Dendritic cell treated with granulocyte-macrophage colony-stimulating factor and Interleukin-4, amounts not matched to agents 40 ng/mL and 50 ng/mL, for 4 days (primary cell): Measurements from ENCODE around the gene IFI44.
A peak's percentile ranks its signal among the peaks of the same experiment; 100 is the strongest.

Source experiments
- H3K27ac Mint-ChIP-seq: one replicate; pipeline ENCODE4 v1.8.0; 2022; ENCODE audit warnings: mild to moderate bottlenecking, mixed read lengths
- H3K27me3 Mint-ChIP-seq: one replicate; pipeline ENCODE4 v1.8.0; 2022; ENCODE audit warnings: mild to moderate bottlenecking, mixed read lengths
- H3K36me3 Mint-ChIP-seq: one replicate; pipeline ENCODE4 v1.8.0; 2022; ENCODE audit warnings: low read depth, mixed read lengths
- H3K4me1 Mint-ChIP-seq: one replicate; pipeline ENCODE4 v1.8.0; 2022; ENCODE audit warnings: low read depth, mixed read lengths
- H3K4me3 Mint-ChIP-seq: one replicate; pipeline ENCODE4 v1.8.0; 2022; ENCODE audit warnings: mild to moderate bottlenecking, moderate library complexity, mixed read lengths
- H3K9me3 Mint-ChIP-seq: one replicate; pipeline ENCODE4 v1.8.0; 2022; ENCODE audit warnings: mixed read lengths
- intact Hi-C: fragments of 100-400 bp; cut with micrococcal nuclease; formaldehyde crosslinking; loops from one replicate; pipeline ENCODE4 v1.15.0; 2022

The IFI44 gene

DNA sequence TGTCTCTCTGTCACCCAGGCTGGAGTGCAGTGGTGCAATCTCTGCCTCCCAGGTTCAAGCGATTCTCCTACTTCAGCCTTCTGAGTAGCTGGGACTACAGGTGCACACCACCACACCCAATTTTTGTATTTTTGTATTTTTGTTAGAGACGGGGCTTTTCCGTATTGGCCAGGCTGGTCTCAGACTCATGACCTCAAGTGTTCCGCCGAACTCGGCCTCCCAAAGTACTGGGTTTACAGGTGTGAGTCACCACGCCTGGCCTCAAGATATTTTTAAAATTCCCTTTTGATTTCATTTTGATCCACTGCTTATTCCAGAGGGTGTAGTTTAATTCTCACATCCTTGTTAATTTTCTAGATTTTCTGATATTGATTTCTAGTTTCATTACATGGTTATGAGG lies 25.6 kb upstream of the IFI44 start:
- H3K36me3 Mint-ChIP-seq, result no peaks in the 10 kb centered on the region

DNA sequence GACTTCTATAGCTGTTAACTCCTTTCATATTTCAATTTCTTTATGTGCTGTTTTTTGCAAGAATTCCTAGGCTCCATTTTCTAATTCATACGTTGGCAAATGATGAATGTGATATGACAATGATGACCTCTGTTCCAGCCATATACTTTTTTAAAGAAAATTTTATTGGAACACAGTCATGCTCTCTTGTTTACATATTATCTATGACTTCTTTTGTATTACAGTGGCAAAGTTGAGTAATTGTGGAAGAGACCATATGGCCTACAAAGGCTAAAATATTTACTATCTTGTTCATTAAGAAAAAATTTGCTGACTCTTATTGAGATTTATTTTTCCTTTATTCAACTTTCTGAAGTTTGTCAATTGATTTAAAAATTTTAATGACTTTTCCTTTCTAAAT lies 22.3 kb upstream of the IFI44 start:
- no peaks in the 10 kb centered on the region for H3K36me3 Mint-ChIP-seq
- peaks cover 6% of the 10 kb centered on the region for H3K4me1 Mint-ChIP-seq
- no peak overlapping the region for H3K4me3 Mint-ChIP-seq
- intact Hi-C loops, result no loop called here
- H3K9me3 Mint-ChIP-seq, result no peaks in the 10 kb centered on the region
- no peaks in the 10 kb centered on the region for H3K27me3 Mint-ChIP-seq
- no peak overlapping the region for H3K27ac Mint-ChIP-seq

More for the DNA sequence above, 25.6 kb upstream of the IFI44 start:
- Mint-ChIP-seq H3K9me3 (no peaks in the 10 kb centered on the region), H3K27ac (no peak overlapping the region), H3K4me3 (no peak overlapping the region), H3K4me1 (peaks cover 23% of the 10 kb centered on the region), H3K27me3 (no peaks in the 10 kb centered on the region)
- intact Hi-C loops, result no loop called here

DNA sequence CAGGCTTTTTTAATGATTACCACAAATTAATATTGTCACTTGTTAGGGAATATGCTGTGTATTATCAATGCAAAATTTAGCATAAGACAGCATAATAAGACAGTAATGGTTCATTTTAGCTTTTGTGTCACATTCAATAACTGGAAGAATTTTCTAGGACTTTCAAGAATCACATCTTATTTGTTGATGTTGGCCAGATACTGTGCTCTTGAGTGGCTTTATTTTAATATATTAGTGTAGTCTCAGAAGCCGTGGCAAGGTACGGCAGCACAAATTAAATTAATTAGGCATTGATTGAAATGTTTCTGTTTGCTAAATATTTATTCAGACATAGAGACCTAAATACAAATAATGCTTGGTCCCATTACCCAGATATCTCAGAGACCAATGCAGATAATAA lies 19.0 kb upstream of the IFI44 start:
- Mint-ChIP-seq H3K36me3 (no peaks in the 10 kb centered on the region), H3K4me1 (no peaks in the 10 kb centered on the region), H3K27ac (no peak overlapping the region), H3K9me3 (no peaks in the 10 kb centered on the region), H3K4me3 (no peak overlapping the region), H3K27me3 (no peaks in the 10 kb centered on the region)
- intact Hi-C loops, result no loop called here

- Mint-ChIP-seq H3K4me3 (no peak overlapping the region), H3K9me3 (no peaks in the 10 kb centered on the region), H3K27me3 (no peaks in the 10 kb centered on the region), H3K4me1 (no peaks in the 10 kb centered on the region), H3K27ac (no peak overlapping the region), H3K36me3 (no peaks in the 10 kb centered on the region)
- intact Hi-C loops, result no loop called here
Measured at GRCh38 chr1:78633209-78633608, 16.4 kb upstream of the IFI44 start.

GRCh38 chr1:78640462-78640861 lies 9.2 kb upstream of the IFI44 start:
- H3K9me3 Mint-ChIP-seq, result peaks cover 11% of the 10 kb centered on the region
- peaks cover 9% of the 10 kb centered on the region for H3K4me1 Mint-ChIP-seq
- intact Hi-C loops, result no loop called here
- no peak overlapping the region for H3K4me3 Mint-ChIP-seq
- H3K27me3 Mint-ChIP-seq, result no peaks in the 10 kb centered on the region
- H3K36me3 Mint-ChIP-seq, result peaks cover 6% of the 10 kb centered on the region
- no peak overlapping the region for H3K27ac Mint-ChIP-seq

DNA sequence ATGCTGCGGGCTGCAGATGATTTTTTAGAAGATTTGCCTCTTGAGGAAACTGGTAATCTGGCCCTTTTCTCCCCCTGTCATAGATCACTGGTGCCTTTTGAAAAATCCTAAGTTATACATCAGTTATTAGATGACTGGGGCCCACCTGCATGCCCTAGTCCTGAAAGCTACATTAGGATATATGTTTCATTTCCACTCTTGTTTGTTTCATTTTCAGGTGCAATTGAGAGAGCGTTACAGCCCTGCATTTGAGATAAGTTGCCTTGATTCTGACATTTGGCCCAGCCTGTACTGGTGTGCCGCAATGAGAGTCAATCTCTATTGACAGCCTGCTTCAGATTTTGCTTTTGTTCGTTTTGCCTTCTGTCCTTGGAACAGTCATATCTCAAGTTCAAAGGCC lies 8.1 kb upstream of the IFI44 start:
- Mint-ChIP-seq H3K27ac (no peak overlapping the region), H3K4me1 (peaks cover 19% of the 10 kb centered on the region), H3K4me3 (no peak overlapping the region), H3K36me3 (peaks cover 12% of the 10 kb centered on the region), H3K9me3 (peaks cover 18% of the 10 kb centered on the region), H3K27me3 (no peaks in the 10 kb centered on the region)
- intact Hi-C loops, result no loop called here

DNA sequence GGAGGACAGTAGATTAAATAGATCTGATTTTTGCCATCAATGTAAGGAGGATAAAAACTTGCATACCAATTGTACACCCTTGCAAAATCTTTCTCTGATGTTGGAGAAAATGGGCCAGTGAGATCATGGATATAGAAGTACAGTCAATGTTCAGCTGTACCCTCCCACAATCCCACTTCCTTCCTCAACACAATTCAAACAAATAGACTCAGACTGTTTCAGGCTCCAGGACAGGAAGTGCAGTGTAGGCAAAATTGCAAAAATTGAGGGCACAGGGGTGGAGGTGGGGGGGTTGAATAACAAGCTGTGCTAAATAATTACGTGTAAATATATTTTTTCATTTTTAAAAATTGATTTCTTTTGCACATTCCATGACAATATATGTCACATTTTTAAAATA lies 3.9 kb upstream of the IFI44 start:
- Mint-ChIP-seq H3K4me3 (no peak overlapping the region), H3K9me3 (peaks cover 42% of the 10 kb centered on the region), H3K4me1 (peaks cover 39% of the 10 kb centered on the region), H3K27me3 (no peaks in the 10 kb centered on the region), H3K27ac (peak overlapping the region; percentile 64), H3K36me3 (peaks cover 35% of the 10 kb centered on the region)
- intact Hi-C loops, result no loop called here

GRCh38 chr1:78647238-78647637 lies 2.4 kb upstream of the IFI44 start:
- Mint-ChIP-seq H3K27ac (no peak overlapping the region), H3K9me3 (peaks cover 42% of the 10 kb centered on the region), H3K36me3 (peaks cover 35% of the 10 kb centered on the region), H3K4me1 (peaks cover 44% of the 10 kb centered on the region), H3K4me3 (no peak overlapping the region), H3K27me3 (no peaks in the 10 kb centered on the region)
- intact Hi-C loops, result no loop called here

GRCh38 chr1:78650114-78650660 lies 556 bp downstream of the IFI44 start:
- H3K36me3 Mint-ChIP-seq, result peaks cover 30% of the 10 kb centered on the region
- peaks cover 30% of the 10 kb centered on the region for H3K9me3 Mint-ChIP-seq
- H3K4me3 Mint-ChIP-seq, result peak overlapping the region; percentile 72
- H3K27ac Mint-ChIP-seq, result peak overlapping the region; percentile 74
- H3K4me1 Mint-ChIP-seq, result peaks cover 43% of the 10 kb centered on the region
- intact Hi-C loops, result loop anchor here (5.0 kb wide), 1 partner anchor 33 kb away; no protein-coding TSS in a partner anchor
- H3K27me3 Mint-ChIP-seq, result no peaks in the 10 kb centered on the region

DNA sequence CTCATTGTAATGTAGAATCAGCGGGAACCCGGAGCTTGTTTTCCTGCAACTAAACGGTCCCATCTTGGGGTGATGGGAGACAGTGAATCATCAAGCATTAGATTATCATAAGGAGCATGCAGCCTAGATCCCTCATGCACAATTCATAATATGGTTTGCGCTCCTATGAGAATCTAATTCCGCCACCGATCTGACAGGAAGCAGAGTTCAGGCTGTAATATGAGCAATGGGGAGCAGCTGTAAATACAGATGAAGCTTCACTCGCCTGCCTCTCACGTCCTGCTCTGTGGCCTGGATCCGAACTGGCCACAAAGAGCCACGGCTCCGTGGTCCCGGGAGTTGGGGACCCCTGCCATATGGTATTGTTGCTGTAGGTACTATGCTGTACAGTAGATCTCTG lies 1.6 kb downstream of the IFI44 start:
- Mint-ChIP-seq H3K4me1 (peaks cover 34% of the 10 kb centered on the region), H3K36me3 (peaks cover 37% of the 10 kb centered on the region), H3K27me3 (no peaks in the 10 kb centered on the region), H3K4me3 (peak overlapping the region; percentile 72), H3K9me3 (peaks cover 27% of the 10 kb centered on the region), H3K27ac (peak overlapping the region; percentile 69)
- intact Hi-C loops, result loop anchor here (5.0 kb wide), 1 partner anchor 34 kb away; no protein-coding TSS in a partner anchor

DNA sequence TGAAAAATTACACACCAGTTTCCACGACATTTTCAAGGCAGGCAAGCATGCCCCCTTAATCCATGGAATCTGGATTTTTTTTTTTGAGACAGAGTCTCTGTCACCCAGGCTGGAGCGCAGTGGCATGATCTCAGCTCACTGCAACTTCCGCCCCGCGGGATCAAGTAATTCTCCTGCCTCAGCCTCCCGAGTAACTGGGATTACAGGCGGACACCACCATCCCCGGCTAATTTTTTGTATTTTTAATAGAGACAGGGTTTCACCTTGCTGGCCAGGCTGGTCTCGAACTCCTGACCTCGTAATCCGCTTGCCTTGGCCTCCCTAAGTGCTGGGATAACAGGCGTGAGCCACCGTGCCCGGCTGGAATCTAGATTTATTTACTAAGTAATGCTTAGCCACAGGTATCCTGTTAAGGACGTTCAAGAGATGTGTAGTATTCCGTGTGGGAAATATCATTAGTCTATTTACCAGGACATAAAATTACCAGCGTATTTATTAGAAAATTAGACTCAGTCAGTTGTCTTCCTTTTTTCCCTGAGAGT lies 2.5 kb downstream of the IFI44 start:
- H3K9me3 Mint-ChIP-seq, result peaks cover 19% of the 10 kb centered on the region
- no peak overlapping the region for H3K27ac Mint-ChIP-seq
- intact Hi-C loops, result loop anchor here (5.0 kb wide), 1 partner anchor 35 kb away; no protein-coding TSS in a partner anchor
- peaks cover 27% of the 10 kb centered on the region for H3K4me1 Mint-ChIP-seq
- no peak overlapping the region for H3K4me3 Mint-ChIP-seq
- peaks cover 32% of the 10 kb centered on the region for H3K36me3 Mint-ChIP-seq
- H3K27me3 Mint-ChIP-seq, result no peaks in the 10 kb centered on the region

GRCh38 chr1:78658901-78659300 lies 9.3 kb downstream of the IFI44 start:
- H3K36me3 Mint-ChIP-seq, result peaks cover 66% of the 10 kb centered on the region
- no peak overlapping the region for H3K27ac Mint-ChIP-seq
- no peak overlapping the region for H3K4me3 Mint-ChIP-seq
- intact Hi-C loops, result no loop called here
- no peaks in the 10 kb centered on the region for H3K9me3 Mint-ChIP-seq
- H3K27me3 Mint-ChIP-seq, result no peaks in the 10 kb centered on the region
- H3K4me1 Mint-ChIP-seq, result peaks cover 4% of the 10 kb centered on the region

- no peaks in the 10 kb centered on the region for H3K9me3 Mint-ChIP-seq
- no peaks in the 10 kb centered on the region for H3K27me3 Mint-ChIP-seq
- intact Hi-C loops, result no loop called here
- H3K36me3 Mint-ChIP-seq, result peaks cover 43% of the 10 kb centered on the region
- H3K4me1 Mint-ChIP-seq, result peaks cover 4% of the 10 kb centered on the region
- no peak overlapping the region for H3K4me3 Mint-ChIP-seq
- H3K27ac Mint-ChIP-seq, result no peak overlapping the region
Measured at GRCh38 chr1:78663923-78664322, 14.3 kb downstream of the IFI44 start.

DNA sequence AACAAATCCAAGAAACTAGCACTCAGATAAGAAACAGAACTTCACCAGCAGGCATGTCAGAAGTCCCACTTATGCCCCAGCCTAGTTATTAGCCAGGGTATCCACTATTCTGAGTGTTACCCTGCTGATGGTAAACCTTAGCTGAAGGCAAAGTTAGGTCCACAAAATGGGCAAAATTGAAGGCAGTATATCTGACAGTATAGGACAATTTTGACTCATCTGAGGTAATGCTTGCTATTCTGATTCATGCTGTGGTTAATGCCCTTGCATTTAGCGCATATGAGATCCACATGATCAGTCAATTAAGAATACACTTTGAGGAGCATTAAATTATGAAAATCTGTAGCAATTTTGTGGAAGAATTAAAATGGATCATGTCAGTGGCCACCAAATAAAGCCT lies 15.1 kb downstream of the IFI44 start:
- intact Hi-C loops, result no loop called here
- H3K36me3 Mint-ChIP-seq, result peaks cover 34% of the 10 kb centered on the region
- H3K4me3 Mint-ChIP-seq, result no peak overlapping the region
- H3K27me3 Mint-ChIP-seq, result no peaks in the 10 kb centered on the region
- H3K9me3 Mint-ChIP-seq, result no peaks in the 10 kb centered on the region
- no peak overlapping the region for H3K27ac Mint-ChIP-seq
- H3K4me1 Mint-ChIP-seq, result peaks cover 4% of the 10 kb centered on the region

GRCh38 chr1:78665809-78666208 lies 16.2 kb downstream of the IFI44 start:
- Mint-ChIP-seq H3K4me1 (peaks cover 4% of the 10 kb centered on the region), H3K4me3 (no peak overlapping the region), H3K27me3 (no peaks in the 10 kb centered on the region), H3K9me3 (no peaks in the 10 kb centered on the region), H3K36me3 (peaks cover 26% of the 10 kb centered on the region), H3K27ac (no peak overlapping the region)
- intact Hi-C loops, result no loop called here
